Measurements from ENCODE around the gene SORL1-AS1.

Gene SORL1-AS1

GRCh38 chr11:121451178-121451985 lies 1.4 kb downstream of the SORL1-AS1 start:
- DNase-seq, result no peak

GRCh38 chr11:121450401-121450800 lies 2.4 kb downstream of the SORL1-AS1 start:
- no peak for DNase-seq

GRCh38 chr11:121449626-121450025 lies 3.1 kb downstream of the SORL1-AS1 start:
- DNase-seq, result no peak

GRCh38 chr11:121449123-121449522 lies 3.6 kb downstream of the SORL1-AS1 start:
- no peak for DNase-seq

- DNase-seq, result peak; percentile 78 to 89 (median 88)
Observed at GRCh38 chr11:121448431-121448941, 4.3 kb downstream of the SORL1-AS1 start.

- DNase-seq, result no peak
Observed at GRCh38 chr11:121448011-121448410, 4.8 kb downstream of the SORL1-AS1 start.

GRCh38 chr11:121446752-121447156 lies 6.0 kb downstream of the SORL1-AS1 start:
- DNase-seq, result no peak

- no peak for DNase-seq
Observed at GRCh38 chr11:121445071-121445768, 7.5 kb downstream of the SORL1-AS1 start.

- no peak for DNase-seq
Observed at GRCh38 chr11:121444526-121444925, 8.2 kb downstream of the SORL1-AS1 start.

- no peak for DNase-seq
Observed at GRCh38 chr11:121443688-121444275, 9.0 kb downstream of the SORL1-AS1 start.

GRCh38 chr11:121441521-121441920 lies 11.2 kb downstream of the SORL1-AS1 start:
- DNase-seq, result no peak

- no peak for DNase-seq
Observed at GRCh38 chr11:121439759-121440158, 13.0 kb downstream of the SORL1-AS1 start.

- no peak for DNase-seq
Observed at GRCh38 chr11:121439337-121439736, 13.4 kb downstream of the SORL1-AS1 start.

GRCh38 chr11:121437686-121438078 lies 15.1 kb downstream of the SORL1-AS1 start:
- DNase-seq, result no peak

- DNase-seq, result peak; percentile 42 to 62 (median 52)
Observed at GRCh38 chr11:121437018-121437685, 15.6 kb downstream of the SORL1-AS1 start.

- DNase-seq, result peak in 2 of 3 donors; percentile 33 to 41
Observed at GRCh38 chr11:121435551-121436511, 16.9 kb downstream of the SORL1-AS1 start.

GRCh38 chr11:121435132-121435531 lies 17.6 kb downstream of the SORL1-AS1 start:
- peak; percentile 43 to 59 (median 46) for DNase-seq

GRCh38 chr11:121431820-121432526 lies 20.8 kb downstream of the SORL1-AS1 start:
- DNase-seq, result no peak

GRCh38 chr11:121429556-121429955 lies 23.2 kb downstream of the SORL1-AS1 start:
- peak in 2 of 3 donors; percentile 39 to 61 for DNase-seq

- no peak for DNase-seq
Observed at GRCh38 chr11:121427400-121427744, 25.4 kb downstream of the SORL1-AS1 start.
